Esophagus muscularis mucosa (tissue), 4 donors: ENCODE results near the gene RBFOX2. TPM values are rescaled to one million over a fixed set of nuclear protein-coding genes. Genes with fewer than 3 reads are reported as not detected.
A peak's percentile ranks its signal among the peaks of the same experiment; 100 is the strongest.

ENCODE experiments used
- DNase-seq: peaks from one replicate; pipeline ENCODE4 v3.0.0-alpha.2; 2017; ENCODE audit errors: extremely low spot score
- H3K27ac ChIP-seq, 4 donors: fragments of 200-600 bp; sonication (generic); replicated peaks in 1 of 4; 1 replicate in 3 of 4; 2 replicates in 1 of 4; pipeline ENCODE4 v1.5.1; 2016 to 2019; ENCODE audit warnings: mild to moderate bottlenecking in 1 of 4
- H3K27me3 ChIP-seq, 4 donors: fragments of 200-600 bp; sonication (generic); one replicate each; pipeline versions ENCODE4 v1.5.1 to v1.6.0; 2016 to 2019
- H3K36me3 ChIP-seq, 4 donors: fragments of 200-600 bp; sonication (generic); one replicate each; pipeline ENCODE4 v1.5.1; 2016 to 2019
- H3K4me1 ChIP-seq, 4 donors: fragments of 200-600 bp; sonication (generic); one replicate each; pipeline ENCODE4 v1.5.1; 2016 to 2019
- H3K4me3 ChIP-seq, 4 donors: fragments of 200-600 bp; sonication (generic); 1 replicate in 2 of 4; 2 replicates in 2 of 4; pipeline ENCODE4 v1.5.1; 2016 to 2019; ENCODE audit warnings: mild to moderate bottlenecking in 4 of 4, moderate library complexity in 1 of 4
- H3K9me3 ChIP-seq, 4 donors: fragments of 200-600 bp; sonication (generic); 1 replicate in 3 of 4; 2 replicates in 1 of 4; pipeline ENCODE4 v1.5.1; 2016 to 2019
- CTCF ChIP-seq, 3 experiments: fragments of 200-600 bp in 2 of 3; fragments of 450-650 bp in 1 of 3; sonication (generic) in 2 of 3; IDR thresholded peaks; one replicate each; pipeline ENCODE4 v1.5.1; 2017 to 2019; ENCODE audit warnings: antibody characterized with exemption in 3 of 3, mild to moderate bottlenecking in 2 of 3, moderate library complexity in 1 of 3
- EP300 ChIP-seq: sonication (generic); formaldehyde crosslinking; IDR thresholded peaks from one replicate; pipeline ENCODE4 v1.6.1; 2017; ENCODE audit warnings: antibody characterized with exemption
- POLR2A ChIP-seq: fragments of 450-650 bp; IDR thresholded peaks from one replicate; pipeline ENCODE4 v1.6.1; 2017; ENCODE audit warnings: antibody characterized with exemption, moderate library complexity, mild to moderate bottlenecking, low read depth
- POLR2AphosphoS5 ChIP-seq, 2 donors: sonication (generic); formaldehyde crosslinking; IDR thresholded peaks; one replicate each; pipeline ENCODE4 v1.6.1; 2017; ENCODE audit warnings: antibody characterized with exemption in 2 of 2
- WGBS: methylation state at CpG from one replicate; pipeline ENCODE4 v1.1.5; 2018; 5-methylcytosine and 5-hydroxymethylcytosine counted together
- intact Hi-C: fragments of 100-400 bp; cut with DNase I; formaldehyde crosslinking; loops from one replicate; pipeline ENCODE4 v1.15.1; 2023
- total RNA-seq, 4 donors: library from RNA; depleted of rRNA; stranded (reverse); fragments of >200 nt; gene quantifications; one replicate each; pipeline versions ENCODE4 v1.1.0 to v1.2.1, GENCODE V29; 2016

RBFOX2 gene
- total RNA-seq, 4 donors from 2014 or later = 113 to 179 (median 155) TPM

DNA sequence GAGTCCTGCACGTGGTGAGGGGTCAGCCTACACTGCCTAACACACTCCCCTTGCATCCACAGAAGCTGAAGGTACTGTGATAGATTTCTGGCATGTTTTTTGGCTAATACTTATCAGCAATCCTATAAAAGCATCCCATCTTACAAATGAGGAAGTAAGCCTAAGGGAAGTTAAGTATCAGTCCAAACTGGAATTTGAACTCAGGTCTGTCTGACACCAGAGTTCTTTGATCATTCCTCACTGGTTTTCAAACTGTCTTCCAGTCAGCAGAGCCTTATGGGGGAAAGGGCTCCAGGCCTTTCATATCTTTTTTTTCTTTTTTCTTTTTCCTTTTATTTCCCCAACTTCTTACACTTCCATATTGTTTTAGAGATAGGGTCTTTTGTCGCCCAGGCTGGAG, 105.6 kb downstream of the RBFOX2 start:
- Histone ChIP-seq H3K4me1 (peaks cover 39 to 70% (median 65%) of the 10 kb centered on the region in 4 donors), H3K36me3 (no peaks in the 10 kb centered on the region), H3K4me3 (no peak overlapping the region), H3K27me3 (no peaks in the 10 kb centered on the region), H3K9me3 (no peaks in the 10 kb centered on the region), H3K27ac (peak overlapping the region in 1 of 4 donors; percentile 73)
- 92% methylated on average over 2 of the region's 2 CpGs for WGBS
- no peak for DNase-seq
- no peak for TF ChIP-seq EP300
- TF ChIP-seq POLR2AphosphoS5 (IDR thresholded peaks at IDR 0.05) = no peak
- intact Hi-C loops = loop anchor here (5.0 kb wide), 2 partner anchors 86 to 296 kb away; no protein-coding TSS in a partner anchor

DNA sequence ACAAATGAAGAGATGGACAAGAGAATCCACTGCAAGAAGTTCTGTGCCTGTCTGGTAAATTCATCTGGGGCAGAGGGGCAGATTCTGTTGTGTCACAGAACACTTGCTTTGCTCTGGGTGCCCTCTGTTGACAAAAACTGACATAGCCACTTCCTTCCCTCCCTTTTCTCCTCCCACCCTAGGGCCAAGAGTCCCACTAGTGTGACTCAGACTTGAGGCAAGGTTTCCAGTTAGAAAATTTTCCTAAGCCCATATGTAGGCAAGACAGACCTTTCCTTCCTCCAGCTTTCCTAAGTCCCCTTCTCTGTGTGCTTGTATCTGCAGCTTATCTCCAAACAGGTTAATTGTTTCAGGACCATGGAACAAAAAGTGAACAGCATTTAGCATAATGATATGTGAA, 106.8 kb downstream of the RBFOX2 start:
- Histone ChIP-seq H3K4me3 (no peak overlapping the region), H3K27me3 (no peaks in the 10 kb centered on the region), H3K36me3 (no peaks in the 10 kb centered on the region), H3K27ac (peak overlapping the region; percentile 64 to 73 (median 66)), H3K4me1 (peaks cover 40 to 73% (median 67%) of the 10 kb centered on the region in 4 donors), H3K9me3 (no peaks in the 10 kb centered on the region)
- no peak for DNase-seq
- peak; percentile 64 to 69 for TF ChIP-seq POLR2AphosphoS5 (IDR thresholded peaks at IDR 0.05)
- no peak for TF ChIP-seq POLR2A
- TF ChIP-seq EP300 = no peak
- peak; percentile 60 to 77 (median 66) for TF ChIP-seq CTCF (IDR thresholded peaks at IDR 0.05)
- intact Hi-C loops = loop anchor here (5.0 kb wide), 2 partner anchors 84 to 294 kb away; no protein-coding TSS in a partner anchor

DNA sequence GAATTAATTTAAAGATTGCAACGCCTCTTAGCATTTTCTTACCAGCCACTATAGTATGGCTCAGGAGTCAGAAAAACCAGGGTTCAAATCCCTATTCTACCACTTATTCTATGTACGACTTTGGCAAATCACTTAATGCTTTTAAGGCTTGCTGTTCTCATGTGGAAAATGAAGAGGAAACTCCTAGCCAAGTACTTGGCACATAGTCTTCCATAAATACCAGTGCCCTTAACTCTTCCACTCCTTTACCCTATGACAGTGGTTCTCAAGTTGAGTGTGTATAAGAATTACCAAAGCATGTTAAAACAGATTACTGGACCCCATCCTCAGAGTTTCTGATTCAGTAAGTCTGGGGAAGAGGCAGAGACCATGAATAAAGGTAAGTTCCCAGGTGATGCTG, 107.6 kb downstream of the RBFOX2 start:
- H3K27ac ChIP-seq = peak overlapping the region; percentile 37 to 73 (median 55)
- no peak for TF ChIP-seq POLR2A
- no peak for TF ChIP-seq EP300
- no peak for TF ChIP-seq CTCF (IDR thresholded peaks at IDR 0.05)
- no peaks in the 10 kb centered on the region for H3K27me3 ChIP-seq
- intact Hi-C loops = loop anchor here (5.0 kb wide), 2 partner anchors 84 to 294 kb away; no protein-coding TSS in a partner anchor
- H3K4me3 ChIP-seq = no peak overlapping the region
- DNase-seq = no peak
- no peaks in the 10 kb centered on the region for H3K9me3 ChIP-seq
- 52% methylated on average over 2 of the region's 2 CpGs for WGBS
- no peaks in the 10 kb centered on the region for H3K36me3 ChIP-seq
- H3K4me1 ChIP-seq = peaks cover 47 to 80% (median 75%) of the 10 kb centered on the region in 4 donors

GRCh38 chr22:35919002-35919542, 109.6 kb downstream of the RBFOX2 start:
- no peaks in the 10 kb centered on the region for H3K27me3 ChIP-seq
- intact Hi-C loops = loop anchor here (10.0 kb wide), 1 partner anchor 174 kb away; no protein-coding TSS in a partner anchor
- no peak for DNase-seq
- H3K4me1 ChIP-seq = peaks cover 62 to 93% (median 90%) of the 10 kb centered on the region in 4 donors
- no peaks in the 10 kb centered on the region for H3K36me3 ChIP-seq
- H3K4me3 ChIP-seq = no peak overlapping the region
- H3K9me3 ChIP-seq = no peaks in the 10 kb centered on the region
- peak overlapping the region in 1 of 4 donors; percentile 15 for H3K27ac ChIP-seq
- 87% methylated on average over 8 of the region's 8 CpGs for WGBS
- no peak for TF ChIP-seq POLR2A
- no peak for TF ChIP-seq EP300
- TF ChIP-seq CTCF (IDR thresholded peaks at IDR 0.05) = no peak
- TF ChIP-seq POLR2AphosphoS5 (IDR thresholded peaks at IDR 0.05) = no peak

DNA sequence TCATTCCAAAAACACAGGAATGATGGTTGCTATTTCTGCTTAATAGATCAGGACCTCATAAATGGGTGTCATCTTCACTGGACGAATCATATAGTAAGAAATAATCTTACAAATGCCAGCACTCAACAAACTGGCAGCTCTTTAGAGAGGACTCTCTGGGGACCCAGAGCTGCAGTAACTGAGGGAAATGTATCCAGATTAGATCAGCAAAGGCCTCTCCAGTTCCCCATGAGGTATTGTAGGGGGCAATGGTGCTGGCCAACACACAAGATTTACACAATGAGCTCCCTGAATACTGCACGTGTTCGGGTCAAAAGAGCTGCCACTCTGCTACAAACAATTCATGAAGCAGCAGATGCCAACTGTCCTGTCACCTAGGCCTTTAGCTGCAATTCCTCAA, 110.2 kb downstream of the RBFOX2 start:
- peaks cover 68 to 99% (median 96%) of the 10 kb centered on the region in 4 donors for H3K4me1 ChIP-seq
- no peak overlapping the region for H3K27ac ChIP-seq
- intact Hi-C loops = loop anchor here (10.0 kb wide), 1 partner anchor 174 kb away; no protein-coding TSS in a partner anchor

More for the DNA sequence above, 110.2 kb downstream of the RBFOX2 start:
- Histone ChIP-seq H3K4me3 (no peak overlapping the region), H3K27me3 (no peaks in the 10 kb centered on the region), H3K36me3 (no peaks in the 10 kb centered on the region), H3K9me3 (no peaks in the 10 kb centered on the region)
- no peak for DNase-seq
- no peak for TF ChIP-seq POLR2A
- TF ChIP-seq CTCF (IDR thresholded peaks at IDR 0.05) = no peak
- TF ChIP-seq POLR2AphosphoS5 (IDR thresholded peaks at IDR 0.05) = no peak
- TF ChIP-seq EP300 = no peak
- 28% methylated on average over 3 of the region's 3 CpGs for WGBS
